ENCODE results near the gene EPX. TPM values are rescaled to one million over a fixed set of nuclear protein-coding genes. Genes with fewer than 3 reads are reported as not detected.

Gene EPX
- total and polyA plus RNA-seq, 2 of the 4 experiments (the other 2 are of a cell fraction): not detected

DNA sequence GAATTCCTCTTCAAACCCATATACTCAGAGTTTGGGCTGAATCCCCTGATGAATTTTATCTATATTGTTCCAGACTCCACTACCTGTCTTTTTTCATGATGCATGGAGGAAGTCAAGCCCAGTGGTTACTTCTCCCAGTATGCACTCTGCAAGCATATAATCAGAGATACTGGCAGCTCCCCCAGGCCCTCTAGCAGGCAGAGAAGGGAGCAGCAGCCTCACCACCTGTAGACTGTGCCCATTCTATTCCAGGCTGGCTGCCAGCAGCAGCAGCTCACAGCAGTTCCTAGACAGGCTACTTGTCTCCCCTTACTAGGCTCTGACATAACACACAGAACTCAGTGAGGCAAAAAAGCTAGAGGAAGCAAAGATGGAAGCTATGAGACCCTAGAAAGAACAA, 23.2 kb downstream of the EPX start:
- BruUV-seq (replicated peaks): no TSS peak
- ATAC-seq (ENCODE audit: low read depth): no peak
- no peak overlapping the region for H3K4me3 ChIP-seq (ENCODE audit: insufficient read depth, low read depth, low read length)
- H2AK5ac ChIP-seq (ENCODE audit: low read depth, low read length): no peak overlapping the region
- intact Hi-C loops (cut with micrococcal nuclease): no loop called here
- H3K4ac ChIP-seq (ENCODE audit: low read depth, low read length): no peak overlapping the region
- dilution Hi-C loops (cut with HindIII; ENCODE audit: low sequenced_read_pairs, unreplicated experiment): no loop called here
- no peak overlapping the region for H3K4me2 ChIP-seq (ENCODE audit: low read depth, low read length)
- no peak overlapping the region for H2AK9ac ChIP-seq (replicated peaks; ENCODE audit: low read depth, low read length, poor library complexity)
- POLR2A ChIA-PET (ENCODE audit: unreplicated experiment): interaction anchor here (0.6 kb wide), 1 partner anchor 1392 kb away, joined by 3 read pairs; no protein-coding TSS in a partner anchor
- H3K27ac ChIP-seq (ENCODE audit: insufficient read depth, low read length): no peak overlapping the region
- no peak overlapping the region for H3K56ac ChIP-seq (ENCODE audit: extremely low read depth, insufficient read depth, low read length)
- H3K4me1 ChIP-seq (ENCODE audit: control insufficient read depth, insufficient read depth, low read length): peaks cover 3% of the 10 kb centered on the region; the same call in 1 of the 2 replicates
- H3K9me3 ChIP-seq (ENCODE audit: control insufficient read depth, insufficient read depth, low read length): no peaks in the 10 kb centered on the region
- H3K79me1 ChIP-seq (ENCODE audit: low read depth in 1 of 2, low read length in 2 of 2): peaks cover 5% of the 10 kb centered on the region in 2 experiments; a peak in 2 of 4 replicates
- no peak overlapping the region for H2BK20ac ChIP-seq (ENCODE audit: low read depth, low read length)
- no peak overlapping the region for H3K14ac ChIP-seq (replicated peaks; ENCODE audit: low read depth, low read length)
- H3K36me3 ChIP-seq (ENCODE audit: control insufficient read depth, insufficient read depth, low read length): peaks cover 15% of the 10 kb centered on the region
- H2BK120ac ChIP-seq (ENCODE audit: low read depth, low read length): no peak overlapping the region
- H4K5ac ChIP-seq (ENCODE audit: low read depth, low read length): no peak overlapping the region
- no peak for TF ChIP-seq NFE2L2 (IDR thresholded peaks at IDR 0.05; ENCODE audit: low read depth, low read length)
- no peak for TF ChIP-seq RCOR1 (IDR thresholded peaks at IDR 0.05; ENCODE audit: insufficient replicate concordance, low read length)
- TF ChIP-seq, protein P1, sequence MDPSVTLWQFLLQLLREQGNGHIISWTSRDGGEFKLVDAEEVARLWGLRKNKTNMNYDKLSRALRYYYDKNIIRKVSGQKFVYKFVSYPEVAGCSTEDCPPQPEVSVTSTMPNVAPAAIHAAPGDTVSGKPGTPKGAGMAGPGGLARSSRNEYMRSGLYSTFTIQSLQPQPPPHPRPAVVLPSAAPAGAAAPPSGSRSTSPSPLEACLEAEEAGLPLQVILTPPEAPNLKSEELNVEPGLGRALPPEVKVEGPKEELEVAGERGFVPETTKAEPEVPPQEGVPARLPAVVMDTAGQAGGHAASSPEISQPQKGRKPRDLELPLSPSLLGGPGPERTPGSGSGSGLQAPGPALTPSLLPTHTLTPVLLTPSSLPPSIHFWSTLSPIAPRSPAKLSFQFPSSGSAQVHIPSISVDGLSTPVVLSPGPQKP (IDR thresholded peaks at IDR 0.05; ENCODE audit: borderline replicate concordance, low read depth, low read length): no peak
- TF ChIP-seq MAFK (IDR thresholded peaks at IDR 0.05; ENCODE audit: low read depth, low read length): no peak
- no peak for TF ChIP-seq POLR2A (IDR thresholded peaks at IDR 0.05; ENCODE audit: low read depth, low read length)
- no peak for TF ChIP-seq CEBPB (IDR thresholded peaks at IDR 0.05; ENCODE audit: low read depth, low read length)
- TF ChIP-seq CHD1 (IDR thresholded peaks at IDR 0.05; ENCODE audit: low read depth, low read length): no peak
- no peak for TF ChIP-seq RAD21 (IDR thresholded peaks at IDR 0.05; ENCODE audit: low read length)
- no peak overlapping the region for H2BK5ac ChIP-seq (ENCODE audit: low read depth, low read length, poor library complexity, severe bottlenecking)
- in situ Hi-C loops (cut with MboI; ENCODE audit: low sequenced_read_pairs): no loop called here
- H2BK15ac ChIP-seq (ENCODE audit: low read depth, low read length): no peak overlapping the region
- no peaks in the 10 kb centered on the region for H3K27me3 ChIP-seq (ENCODE audit: control insufficient read depth, insufficient read depth, low read length)
- no peak overlapping the region for H4K8ac ChIP-seq (ENCODE audit: low read depth in 2 of 2, low read length in 2 of 2)
- no peak overlapping the region for H4K91ac ChIP-seq (ENCODE audit: insufficient read depth, low read depth, low read length)
- CTCF ChIA-PET: interaction anchor here (1.3 kb wide), 1 partner anchor 15 kb away, joined by 3 read pairs; no protein-coding TSS in a partner anchor
- H4K20me1 ChIP-seq (ENCODE audit: insufficient read depth, low read length): no peaks in the 10 kb centered on the region
- H3K9ac ChIP-seq (ENCODE audit: low read depth, low read length): no peak overlapping the region
- no peak overlapping the region for H2AFZ ChIP-seq (replicated peaks; ENCODE audit: low read length, poor library complexity)
- DNase-seq: no peak
- H3K23ac ChIP-seq (ENCODE audit: low read depth, low read length): no peak overlapping the region
- peaks cover 5% of the 10 kb centered on the region; the same call in 1 of the 2 replicates for H3K9me1 ChIP-seq (ENCODE audit: insufficient read depth, low read length)
- no peak overlapping the region for H3K18ac ChIP-seq (ENCODE audit: low read depth, low read length)
